ENCODE data around the gene FUZ.

DNA sequence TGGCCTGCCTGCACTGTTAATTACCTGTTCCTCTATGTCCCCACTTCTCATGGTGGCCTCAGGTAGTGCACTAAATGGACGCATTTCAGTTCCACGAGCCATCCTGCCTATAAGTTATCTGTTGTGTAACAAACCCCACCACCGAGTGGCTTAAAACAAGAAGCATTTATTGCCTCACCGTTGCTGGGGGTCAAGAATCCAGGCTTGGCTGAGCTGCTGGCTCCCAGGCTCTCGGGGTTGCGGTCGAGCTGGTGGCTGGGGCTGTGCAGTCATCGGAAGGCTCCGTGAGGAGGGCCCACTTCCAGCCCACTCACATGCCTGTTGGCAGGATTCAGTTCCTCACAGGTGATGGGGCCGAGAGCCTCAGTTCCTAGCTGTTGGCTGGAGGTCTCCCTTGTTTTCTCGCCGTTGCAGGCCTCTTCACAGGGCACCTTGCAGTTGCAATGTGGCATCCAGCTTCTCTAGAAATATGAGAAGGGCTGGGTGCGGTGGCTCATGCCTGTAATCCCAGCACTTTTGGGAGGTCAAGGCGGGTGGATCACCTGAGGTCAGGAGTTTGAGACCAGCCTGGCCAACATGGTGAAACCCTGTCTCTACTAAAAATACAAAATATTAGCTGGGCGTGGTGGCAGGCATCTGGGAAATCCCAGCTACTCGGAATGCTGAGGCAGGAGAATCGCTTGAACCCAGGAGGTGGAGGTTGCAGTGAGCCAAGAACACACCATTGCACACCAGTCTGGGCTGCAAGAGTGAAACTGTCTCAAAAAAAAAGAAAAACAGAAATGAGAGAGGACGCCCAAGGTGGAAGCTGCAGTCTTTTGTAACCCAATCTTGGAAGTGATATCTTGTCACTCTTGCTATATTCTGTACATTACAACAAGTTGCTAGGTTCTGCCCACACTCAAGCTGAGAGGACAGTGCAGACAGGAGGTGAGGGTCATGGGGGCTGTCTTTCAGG, 31.3 kb upstream of the FUZ start:
- no peak for TF ChIP-seq EZH2 (IDR thresholded peaks at IDR 0.05; ENCODE audit: borderline replicate concordance, low read length)
- TF ChIP-seq, protein P1, sequence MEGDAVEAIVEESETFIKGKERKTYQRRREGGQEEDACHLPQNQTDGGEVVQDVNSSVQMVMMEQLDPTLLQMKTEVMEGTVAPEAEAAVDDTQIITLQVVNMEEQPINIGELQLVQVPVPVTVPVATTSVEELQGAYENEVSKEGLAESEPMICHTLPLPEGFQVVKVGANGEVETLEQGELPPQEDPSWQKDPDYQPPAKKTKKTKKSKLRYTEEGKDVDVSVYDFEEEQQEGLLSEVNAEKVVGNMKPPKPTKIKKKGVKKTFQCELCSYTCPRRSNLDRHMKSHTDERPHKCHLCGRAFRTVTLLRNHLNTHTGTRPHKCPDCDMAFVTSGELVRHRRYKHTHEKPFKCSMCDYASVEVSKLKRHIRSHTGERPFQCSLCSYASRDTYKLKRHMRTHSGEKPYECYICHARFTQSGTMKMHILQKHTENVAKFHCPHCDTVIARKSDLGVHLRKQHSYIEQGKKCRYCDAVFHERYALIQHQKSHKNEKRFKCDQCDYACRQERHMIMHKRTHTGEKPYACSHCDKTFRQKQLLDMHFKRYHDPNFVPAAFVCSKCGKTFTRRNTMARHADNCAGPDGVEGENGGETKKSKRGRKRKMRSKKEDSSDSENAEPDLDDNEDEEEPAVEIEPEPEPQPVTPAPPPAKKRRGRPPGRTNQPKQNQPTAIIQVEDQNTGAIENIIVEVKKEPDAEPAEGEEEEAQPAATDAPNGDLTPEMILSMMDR (IDR thresholded peaks at IDR 0.05; ENCODE audit: low read length), result no peak

Data from OCI-LY1 (cell line).